ENCODE data around the gene DLGAP4. TPM values are rescaled to one million over a fixed set of nuclear protein-coding genes. Genes with fewer than 3 reads are reported as not detected.

Gene DLGAP4
- total RNA-seq, 2 experiments from 2014 or later: 27.0 to 27.5 TPM

DNA sequence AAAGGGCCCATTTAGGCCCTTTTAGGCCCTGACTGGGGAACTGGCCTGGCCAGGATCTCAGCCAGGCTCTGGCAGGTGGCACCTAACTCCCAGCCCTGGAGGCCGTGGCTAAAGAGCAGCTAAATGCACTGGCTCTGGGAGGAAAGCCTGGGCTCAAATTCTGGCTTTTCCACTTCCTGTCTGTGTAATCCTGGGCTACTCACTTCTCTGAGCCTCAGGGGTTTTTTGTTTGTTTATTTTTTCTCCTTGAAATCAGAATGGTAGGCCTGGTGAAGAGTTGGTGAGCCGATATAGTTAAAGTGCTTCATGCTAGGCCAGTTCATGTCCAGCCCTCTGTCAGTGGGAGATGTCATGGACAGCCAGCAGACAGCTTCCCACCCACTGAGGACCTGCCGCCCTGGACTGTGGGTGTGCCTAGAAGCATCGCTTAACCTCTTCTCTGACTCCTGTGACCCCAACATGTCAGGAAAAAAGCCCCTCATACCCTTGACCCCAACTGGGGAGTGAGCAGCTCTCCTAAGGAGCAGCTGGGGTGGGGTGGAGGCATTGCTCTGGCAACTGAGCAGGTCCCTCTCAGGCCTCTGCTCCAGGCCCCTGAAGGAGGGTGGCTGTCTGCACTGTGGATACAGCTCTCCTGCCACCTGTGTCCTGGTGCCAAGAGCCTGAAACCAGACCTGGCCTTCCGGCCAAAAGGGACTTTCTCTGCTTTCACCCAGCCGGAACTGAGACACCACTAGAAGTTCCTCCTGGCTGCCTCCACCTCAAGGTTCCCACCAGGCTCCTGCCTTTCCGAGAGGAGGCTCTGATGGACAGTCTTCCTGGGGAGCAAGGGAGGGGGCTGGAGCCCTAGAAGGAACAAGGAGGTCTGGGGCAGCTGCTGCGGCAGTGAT, 178.0 kb downstream of the DLGAP4 start:
- no peak for DNase-seq
- POLR2A ChIA-PET: no interaction called here

DNA sequence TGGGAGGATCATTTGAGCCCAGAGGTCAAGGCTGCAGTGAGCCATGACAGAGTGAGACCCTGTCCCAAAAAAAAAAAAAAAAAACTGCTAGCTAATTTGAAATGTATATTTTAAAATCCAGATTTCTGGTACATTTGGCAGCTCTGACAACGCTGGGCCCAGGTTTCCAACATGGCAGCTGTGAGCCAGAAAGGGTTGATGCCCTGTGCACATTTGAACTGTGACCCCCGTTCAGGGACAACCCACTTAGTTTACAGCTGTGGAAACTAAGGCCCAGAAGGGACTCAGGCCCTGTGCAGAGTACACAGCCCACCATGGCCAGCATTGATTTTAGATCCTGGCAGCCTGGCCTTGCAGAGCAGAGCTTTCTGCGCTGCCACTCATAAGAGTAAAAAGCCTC, 179.1 kb downstream of the DLGAP4 start:
- H3K4me3 Mint-ChIP-seq: no peak overlapping the region
- no peak for DNase-seq
- no peaks in the 10 kb centered on the region for H3K36me3 Mint-ChIP-seq
- H3K27me3 Mint-ChIP-seq: peaks cover 3% of the 10 kb centered on the region
- H3K4me1 Mint-ChIP-seq: no peaks in the 10 kb centered on the region
- no peak overlapping the region for H3K27ac Mint-ChIP-seq
- no peaks in the 10 kb centered on the region for H3K9me3 Mint-ChIP-seq
- ATAC-seq (ENCODE audit: low read depth): no peak
- POLR2A ChIA-PET: interaction anchor here (0.5 kb wide), 1 partner anchor 554 kb away, joined by 3 read pairs; no protein-coding TSS in a partner anchor

More for the DNA sequence above, 178.0 kb downstream of the DLGAP4 start:
- no peaks in the 10 kb centered on the region for H3K4me1 Mint-ChIP-seq
- no peak overlapping the region for H3K27ac Mint-ChIP-seq
- H3K27me3 Mint-ChIP-seq: peaks cover 3% of the 10 kb centered on the region
- H3K4me3 Mint-ChIP-seq: no peak overlapping the region
- no peak for ATAC-seq (ENCODE audit: low read depth)
- no peaks in the 10 kb centered on the region for H3K9me3 Mint-ChIP-seq
- no peaks in the 10 kb centered on the region for H3K36me3 Mint-ChIP-seq

DNA sequence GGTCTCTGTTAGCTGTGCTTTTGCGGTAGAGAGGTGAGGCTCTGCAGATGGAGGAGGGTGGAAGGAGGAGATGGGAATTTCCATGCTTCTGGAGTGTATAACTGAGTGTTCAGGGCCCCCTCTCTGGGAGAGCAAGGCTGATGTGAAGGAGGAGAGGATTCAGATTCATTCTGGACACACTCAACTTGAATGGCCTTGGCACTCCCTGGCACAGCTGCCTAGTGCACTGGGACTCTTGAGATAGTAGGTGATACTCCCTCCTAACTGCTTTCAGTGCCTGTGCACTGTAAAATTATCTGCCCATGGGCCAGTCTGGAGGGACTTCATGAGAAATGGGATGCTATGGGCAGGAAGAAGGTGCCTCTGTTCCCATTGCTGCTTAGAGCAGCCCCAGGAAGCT, 180.9 kb downstream of the DLGAP4 start:
- H3K4me1 Mint-ChIP-seq: peaks cover 11% of the 10 kb centered on the region
- DNase-seq: no peak
- no peaks in the 10 kb centered on the region for H3K27me3 Mint-ChIP-seq
- no peaks in the 10 kb centered on the region for H3K9me3 Mint-ChIP-seq
- ATAC-seq (ENCODE audit: low read depth): no peak
- POLR2A ChIA-PET: interaction anchor here (0.6 kb wide), 1 partner anchor 15 kb away, joined by 7 read pairs; no protein-coding TSS in a partner anchor
- no peak overlapping the region for H3K4me3 Mint-ChIP-seq
- no peaks in the 10 kb centered on the region for H3K36me3 Mint-ChIP-seq
- H3K27ac Mint-ChIP-seq: no peak overlapping the region

DNA sequence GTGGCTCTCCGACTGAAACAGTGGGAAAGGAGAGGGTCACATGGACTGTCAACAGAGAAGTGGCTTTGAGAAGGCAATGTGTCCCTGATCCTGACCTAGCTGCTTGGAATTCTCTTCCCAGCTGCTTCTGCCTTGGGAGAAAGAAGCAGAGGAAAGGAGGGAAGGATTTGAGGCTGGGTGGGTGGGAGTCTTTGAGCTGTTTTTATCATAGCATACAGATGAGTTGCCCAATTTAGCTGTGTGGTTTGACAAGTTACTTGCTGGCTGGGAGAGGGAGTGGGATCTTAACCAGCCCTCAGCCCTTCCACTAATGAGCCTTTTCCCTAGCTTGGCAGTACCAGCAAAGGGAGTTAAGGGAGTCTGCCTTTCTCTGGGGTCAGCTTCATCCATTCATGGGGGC, 184.1 kb downstream of the DLGAP4 start:
- ATAC-seq (ENCODE audit: low read depth): no peak
- Mint-ChIP-seq H3K36me3 (no peaks in the 10 kb centered on the region), H3K27me3 (no peaks in the 10 kb centered on the region), H3K4me3 (no peak overlapping the region), H3K9me3 (no peaks in the 10 kb centered on the region), H3K4me1 (peaks cover 28% of the 10 kb centered on the region), H3K27ac (no peak overlapping the region)
- POLR2A ChIA-PET: interaction anchor here (0.6 to 3.4 kb wide), 4 partner anchors 18 to 1568 kb away, joined by 3 to 11 read pairs (median 4); partner anchors contain the start of genes MROH8 and RAB5IF
- DNase-seq: no peak

GRCh38 chr20:36491901-36492617, 185.9 kb downstream of the DLGAP4 start:
- H3K9me3 Mint-ChIP-seq: no peaks in the 10 kb centered on the region
- DNase-seq (peak; percentile 69), ATAC-seq (ENCODE audit: low read depth) (peak; percentile 94)
- no peaks in the 10 kb centered on the region for H3K36me3 Mint-ChIP-seq
- H3K27me3 Mint-ChIP-seq: no peaks in the 10 kb centered on the region
- H3K4me3 Mint-ChIP-seq: peak overlapping the region; percentile 68
- peak overlapping the region; percentile 91 for H3K27ac Mint-ChIP-seq
- POLR2A ChIA-PET: interaction anchor here (0.6 to 3.4 kb wide), 13 partner anchors 8 to 344 kb away, joined by 3 to 11 read pairs (median 3); partner anchors contain the start of genes RAB5IF and TGIF2
- H3K4me1 Mint-ChIP-seq: peaks cover 28% of the 10 kb centered on the region

DNA sequence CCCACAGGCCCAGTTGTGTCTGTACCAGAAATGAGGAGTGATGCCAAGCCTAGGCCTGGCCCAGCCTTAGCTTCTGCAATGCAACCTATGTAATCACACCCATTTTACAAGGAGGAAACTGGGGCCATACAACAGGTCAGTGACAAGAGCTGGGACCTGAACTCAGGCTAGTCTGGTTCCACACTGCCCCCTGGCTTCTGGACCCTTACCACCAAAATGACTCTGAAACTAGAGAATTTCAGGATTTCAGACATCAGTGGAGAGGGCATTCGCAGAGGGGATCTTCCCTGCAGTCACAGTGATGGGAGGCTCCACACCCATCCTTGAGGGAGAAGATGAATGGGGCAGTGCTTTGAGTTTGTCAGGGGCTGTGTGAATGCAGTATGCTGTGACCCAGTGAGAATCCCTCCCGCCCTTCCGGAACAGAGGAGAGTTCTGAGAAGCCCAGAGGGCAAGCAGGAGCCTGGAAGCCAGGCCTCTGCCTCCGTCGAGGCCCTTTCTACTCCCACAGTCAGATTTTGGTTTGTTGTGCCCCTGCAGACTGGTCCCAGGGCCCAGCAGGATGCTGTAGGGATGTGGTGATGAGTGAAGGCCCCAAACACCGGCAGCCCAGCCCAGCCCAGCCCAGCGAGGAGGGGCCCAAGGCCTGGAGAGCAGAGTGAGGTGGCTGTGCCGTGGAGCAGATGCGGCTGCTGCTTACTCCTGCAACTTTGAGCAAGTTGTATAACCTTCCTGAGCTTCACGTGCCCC, 187.1 kb downstream of the DLGAP4 start:
- no peak for DNase-seq
- no peak overlapping the region for H3K4me3 Mint-ChIP-seq
- no peak for ATAC-seq (ENCODE audit: low read depth)
- no peaks in the 10 kb centered on the region for H3K9me3 Mint-ChIP-seq
- POLR2A ChIA-PET: interaction anchor here (0.6 to 3.4 kb wide), 5 partner anchors 27 to 113 kb away, joined by 3 to 11 read pairs (median 6); partner anchors contain the start of genes RAB5IF and TGIF2
- H3K27ac Mint-ChIP-seq: peak overlapping the region; percentile 40
- no peaks in the 10 kb centered on the region for H3K36me3 Mint-ChIP-seq
- H3K27me3 Mint-ChIP-seq: no peaks in the 10 kb centered on the region
- H3K4me1 Mint-ChIP-seq: peaks cover 28% of the 10 kb centered on the region

DNA sequence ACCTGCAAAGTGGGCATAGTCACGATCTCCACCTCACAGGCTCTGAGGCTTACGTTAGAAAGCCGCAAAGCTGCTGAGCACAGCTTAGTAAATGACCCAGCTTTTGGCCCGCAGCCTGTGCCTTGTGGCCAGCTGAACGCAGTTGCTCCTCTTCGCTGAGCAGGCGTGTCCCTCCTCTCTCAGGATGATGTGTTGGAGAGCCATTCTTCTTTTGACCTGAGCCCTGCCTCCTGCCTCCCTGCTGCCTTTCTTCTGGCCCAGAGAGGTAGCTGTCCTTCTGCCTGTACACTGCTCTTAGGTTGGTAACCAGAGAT, 187.6 kb downstream of the DLGAP4 start:
- ATAC-seq (ENCODE audit: low read depth) (no peak), DNase-seq (no peak)
- H3K4me1 Mint-ChIP-seq: peaks cover 28% of the 10 kb centered on the region
- H3K27ac Mint-ChIP-seq: no peak overlapping the region
- H3K36me3 Mint-ChIP-seq: no peaks in the 10 kb centered on the region
- H3K4me3 Mint-ChIP-seq: no peak overlapping the region
- H3K27me3 Mint-ChIP-seq: no peaks in the 10 kb centered on the region
- POLR2A ChIA-PET: no interaction called here
- no peaks in the 10 kb centered on the region for H3K9me3 Mint-ChIP-seq

GRCh38 chr20:36496707-36497669, 190.8 kb downstream of the DLGAP4 start:
- Mint-ChIP-seq H3K9me3 (no peaks in the 10 kb centered on the region), H3K36me3 (peaks cover 1% of the 10 kb centered on the region), H3K4me1 (peaks cover 18% of the 10 kb centered on the region), H3K4me3 (no peak overlapping the region), H3K27ac (no peak overlapping the region), H3K27me3 (no peaks in the 10 kb centered on the region)
- POLR2A ChIA-PET: no interaction called here
- ATAC-seq (ENCODE audit: low read depth) (no peak), DNase-seq (no peak)

- H3K9me3 Mint-ChIP-seq: no peaks in the 10 kb centered on the region
- H3K36me3 Mint-ChIP-seq: peaks cover 1% of the 10 kb centered on the region
- no peaks in the 10 kb centered on the region for H3K27me3 Mint-ChIP-seq
- H3K27ac Mint-ChIP-seq: no peak overlapping the region
- POLR2A ChIA-PET: no interaction called here
- DNase-seq (no peak), ATAC-seq (ENCODE audit: low read depth) (no peak)
- H3K4me1 Mint-ChIP-seq: peaks cover 9% of the 10 kb centered on the region
- H3K4me3 Mint-ChIP-seq: no peak overlapping the region
These were observed 191.7 kb downstream of the DLGAP4 start for GRCh38 chr20:36497856-36498255.

DNA sequence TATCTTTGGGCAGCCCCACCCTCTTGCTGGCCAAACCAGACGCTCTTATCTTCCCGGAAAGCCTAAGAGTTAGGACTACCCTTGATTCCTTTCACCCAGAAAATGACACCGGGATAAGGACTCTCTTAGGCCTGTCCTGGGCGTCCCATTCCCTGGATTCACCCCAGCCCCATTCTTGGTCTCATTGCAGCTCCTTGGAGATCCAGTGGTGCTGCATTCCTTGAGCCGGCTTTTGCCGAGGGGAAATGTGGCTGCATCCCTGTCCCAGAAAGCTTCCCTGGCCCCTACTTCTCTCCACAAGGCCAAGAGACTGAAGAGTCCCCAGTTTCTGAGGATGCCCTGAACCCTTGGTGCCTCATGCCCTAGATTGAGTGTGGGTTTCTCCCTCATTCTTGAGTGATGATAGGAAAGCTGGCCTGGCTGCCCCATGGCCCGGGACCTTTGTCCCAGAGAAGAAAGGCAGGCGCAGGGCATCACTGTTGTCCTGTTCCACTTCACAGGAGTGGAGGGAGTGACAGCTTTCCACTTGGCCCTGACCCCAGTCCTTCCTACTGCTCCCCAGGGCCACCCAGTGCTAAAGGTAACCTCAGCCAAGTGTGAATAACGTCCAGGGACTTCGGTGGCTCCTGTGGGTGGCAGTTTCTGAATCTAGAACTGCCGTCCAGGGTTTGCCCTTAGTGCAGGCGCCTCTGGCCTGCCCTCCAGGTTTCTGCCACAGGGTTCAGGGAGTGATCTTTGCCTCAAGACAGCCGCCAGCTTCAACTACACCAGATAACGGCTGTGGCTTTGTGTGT, 192.4 kb downstream of the DLGAP4 start:
- Mint-ChIP-seq H3K27ac (peak overlapping the region; percentile 35), H3K4me1 (peaks cover 3% of the 10 kb centered on the region), H3K4me3 (no peak overlapping the region), H3K27me3 (no peaks in the 10 kb centered on the region), H3K36me3 (peaks cover 1% of the 10 kb centered on the region), H3K9me3 (no peaks in the 10 kb centered on the region)
- ATAC-seq (ENCODE audit: low read depth) (no peak), DNase-seq (no peak)
- POLR2A ChIA-PET: no interaction called here

GRCh38 chr20:36499211-36499610, 193.1 kb downstream of the DLGAP4 start:
- no peaks in the 10 kb centered on the region for H3K9me3 Mint-ChIP-seq
- no peak overlapping the region for H3K4me3 Mint-ChIP-seq
- no peak for ATAC-seq (ENCODE audit: low read depth)

More at GRCh38 chr20:36499211-36499610, 193.1 kb downstream of the DLGAP4 start:
- peaks cover 3% of the 10 kb centered on the region for H3K4me1 Mint-ChIP-seq
- H3K27ac Mint-ChIP-seq: no peak overlapping the region
- H3K27me3 Mint-ChIP-seq: no peaks in the 10 kb centered on the region
- H3K36me3 Mint-ChIP-seq: peaks cover 1% of the 10 kb centered on the region
- DNase-seq: no peak
- POLR2A ChIA-PET: no interaction called here
